Non-pigmented ciliary epithelial cell (primary cell): ENCODE results near the gene MBNL3.
"Not testable (repeated sequence)": the region's sequence is repeated elsewhere in the genome, so short reads cannot be mapped to it uniquely, and the experiment has no call there.

Experiments
- DNase-seq: peaks from one replicate; pipeline ENCODE4 v3.0.0-alpha.2; 2010; ENCODE audit warnings: low read depth

The MBNL3 gene

GRCh38 chrX:132369617-132370326 lies 119.1 kb downstream of the MBNL3 start:
- DNase-seq, result no peak

- no peak for DNase-seq
These were observed 120.9 kb downstream of the MBNL3 start for GRCh38 chrX:132367984-132368383.

- DNase-seq, result no peak
These were observed 121.5 kb downstream of the MBNL3 start for GRCh38 chrX:132367314-132367713.

GRCh38 chrX:132365490-132365889 lies 123.3 kb downstream of the MBNL3 start:
- DNase-seq, result no peak

- no peak for DNase-seq
These were observed 124.5 kb downstream of the MBNL3 start for GRCh38 chrX:132364313-132364712.

GRCh38 chrX:132353430-132353829 lies 135.4 kb downstream of the MBNL3 start:
- DNase-seq, result no peak

GRCh38 chrX:132336172-132336571 lies 152.7 kb downstream of the MBNL3 start:
- no peak for DNase-seq

- DNase-seq, result no peak
These were observed 155.5 kb downstream of the MBNL3 start for GRCh38 chrX:132333351-132333750.

GRCh38 chrX:132331532-132331931 lies 157.3 kb downstream of the MBNL3 start:
- DNase-seq, result no peak

- no peak for DNase-seq
These were observed 157.8 kb downstream of the MBNL3 start for GRCh38 chrX:132331000-132331399.

GRCh38 chrX:132330156-132330729 lies 158.6 kb downstream of the MBNL3 start:
- DNase-seq, result no peak

- DNase-seq, result not testable (repeated sequence)
These were observed 161.9 kb downstream of the MBNL3 start for GRCh38 chrX:132326960-132327359.
